Measurements from ENCODE around the gene CRAMP1. TPM values are rescaled to one million over a fixed set of nuclear protein-coding genes. Genes with fewer than 3 reads are reported as not detected.

CRAMP1 gene
- total RNA-seq, 1 experiment from 2014 or later = 28.8 TPM

DNA sequence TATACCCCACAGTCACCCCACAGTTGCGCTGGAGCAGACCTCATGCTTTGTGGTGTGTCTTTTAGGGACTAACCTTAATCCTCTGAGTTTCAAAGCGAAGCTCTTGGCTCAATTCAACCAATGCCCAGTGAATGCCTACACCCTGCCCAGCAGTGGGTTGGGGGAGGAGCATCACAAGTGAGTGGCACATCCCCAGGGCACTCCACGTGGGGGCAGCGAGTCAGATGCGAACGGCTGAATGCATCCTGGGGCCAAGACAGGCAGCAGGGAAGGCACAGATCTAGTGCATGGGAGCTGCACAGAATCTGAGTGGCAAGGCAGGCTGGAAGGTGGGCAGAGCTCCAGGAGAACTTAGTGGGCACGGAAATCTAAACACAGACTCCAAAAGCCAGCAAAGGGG, 39.5 kb upstream of the CRAMP1 start:
- ATAC-seq (no peak), DNase-seq (ENCODE audit: low read depth, low spot score) (no peak)
- Histone ChIP-seq H3K36me3 (ENCODE audit: control insufficient read depth, insufficient read depth, low read length) (no peaks in the 10 kb centered on the region), H3K27me3 (ENCODE audit: control insufficient read depth, insufficient read depth, low read length) (no peaks in the 10 kb centered on the region), H3K27ac (ENCODE audit: low read length) (no peak overlapping the region), H3K4me3 (ENCODE audit: low read depth in 2 of 2, low read length in 2 of 2) (no peak overlapping the region), H3K4me1 (ENCODE audit: control insufficient read depth, insufficient read depth, low read length) (no peaks in the 10 kb centered on the region), H3K9me3 (ENCODE audit: control insufficient read depth, insufficient read depth, low read depth, low read length) (no peaks in the 10 kb centered on the region)
- TF ChIP-seq TCF7L2 (IDR thresholded peaks at IDR 0.05; ENCODE audit: low read depth, low read length) = no peak
- no peak for TF ChIP-seq SIN3A (IDR thresholded peaks at IDR 0.05; ENCODE audit: borderline replicate concordance, insufficient read depth, low read depth, low read length)
- TF ChIP-seq, protein P1, sequence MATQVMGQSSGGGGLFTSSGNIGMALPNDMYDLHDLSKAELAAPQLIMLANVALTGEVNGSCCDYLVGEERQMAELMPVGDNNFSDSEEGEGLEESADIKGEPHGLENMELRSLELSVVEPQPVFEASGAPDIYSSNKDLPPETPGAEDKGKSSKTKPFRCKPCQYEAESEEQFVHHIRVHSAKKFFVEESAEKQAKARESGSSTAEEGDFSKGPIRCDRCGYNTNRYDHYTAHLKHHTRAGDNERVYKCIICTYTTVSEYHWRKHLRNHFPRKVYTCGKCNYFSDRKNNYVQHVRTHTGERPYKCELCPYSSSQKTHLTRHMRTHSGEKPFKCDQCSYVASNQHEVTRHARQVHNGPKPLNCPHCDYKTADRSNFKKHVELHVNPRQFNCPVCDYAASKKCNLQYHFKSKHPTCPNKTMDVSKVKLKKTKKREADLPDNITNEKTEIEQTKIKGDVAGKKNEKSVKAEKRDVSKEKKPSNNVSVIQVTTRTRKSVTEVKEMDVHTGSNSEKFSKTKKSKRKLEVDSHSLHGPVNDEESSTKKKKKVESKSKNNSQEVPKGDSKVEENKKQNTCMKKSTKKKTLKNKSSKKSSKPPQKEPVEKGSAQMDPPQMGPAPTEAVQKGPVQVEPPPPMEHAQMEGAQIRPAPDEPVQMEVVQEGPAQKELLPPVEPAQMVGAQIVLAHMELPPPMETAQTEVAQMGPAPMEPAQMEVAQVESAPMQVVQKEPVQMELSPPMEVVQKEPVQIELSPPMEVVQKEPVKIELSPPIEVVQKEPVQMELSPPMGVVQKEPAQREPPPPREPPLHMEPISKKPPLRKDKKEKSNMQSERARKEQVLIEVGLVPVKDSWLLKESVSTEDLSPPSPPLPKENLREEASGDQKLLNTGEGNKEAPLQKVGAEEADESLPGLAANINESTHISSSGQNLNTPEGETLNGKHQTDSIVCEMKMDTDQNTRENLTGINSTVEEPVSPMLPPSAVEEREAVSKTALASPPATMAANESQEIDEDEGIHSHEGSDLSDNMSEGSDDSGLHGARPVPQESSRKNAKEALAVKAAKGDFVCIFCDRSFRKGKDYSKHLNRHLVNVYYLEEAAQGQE (IDR thresholded peaks at IDR 0.05; ENCODE audit: insufficient read depth in 1 of 2, low read depth in 2 of 2, low read length in 1 of 2) = no peak
- TF ChIP-seq, protein P2, sequence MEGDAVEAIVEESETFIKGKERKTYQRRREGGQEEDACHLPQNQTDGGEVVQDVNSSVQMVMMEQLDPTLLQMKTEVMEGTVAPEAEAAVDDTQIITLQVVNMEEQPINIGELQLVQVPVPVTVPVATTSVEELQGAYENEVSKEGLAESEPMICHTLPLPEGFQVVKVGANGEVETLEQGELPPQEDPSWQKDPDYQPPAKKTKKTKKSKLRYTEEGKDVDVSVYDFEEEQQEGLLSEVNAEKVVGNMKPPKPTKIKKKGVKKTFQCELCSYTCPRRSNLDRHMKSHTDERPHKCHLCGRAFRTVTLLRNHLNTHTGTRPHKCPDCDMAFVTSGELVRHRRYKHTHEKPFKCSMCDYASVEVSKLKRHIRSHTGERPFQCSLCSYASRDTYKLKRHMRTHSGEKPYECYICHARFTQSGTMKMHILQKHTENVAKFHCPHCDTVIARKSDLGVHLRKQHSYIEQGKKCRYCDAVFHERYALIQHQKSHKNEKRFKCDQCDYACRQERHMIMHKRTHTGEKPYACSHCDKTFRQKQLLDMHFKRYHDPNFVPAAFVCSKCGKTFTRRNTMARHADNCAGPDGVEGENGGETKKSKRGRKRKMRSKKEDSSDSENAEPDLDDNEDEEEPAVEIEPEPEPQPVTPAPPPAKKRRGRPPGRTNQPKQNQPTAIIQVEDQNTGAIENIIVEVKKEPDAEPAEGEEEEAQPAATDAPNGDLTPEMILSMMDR (IDR thresholded peaks at IDR 0.05) = no peak
- no peak for TF ChIP-seq POLR2AphosphoS5 (IDR thresholded peaks at IDR 0.05; ENCODE audit: low read depth, low read length)
- ChIA-PET CTCF (no interaction called here), POLR2A (interaction anchor here (0.5 kb wide), 1 partner anchor 10 kb away, joined by 3 read pairs; no protein-coding TSS in a partner anchor)
- in situ Hi-C loops (cut with HindIII; ENCODE audit: low pct_unique_long_range_greater_than_20kb, low sequenced_read_pairs) (no loop called here), intact Hi-C loops (cut with micrococcal nuclease; ENCODE audit: unreplicated experiment) (no loop called here)
- no TSS peak for BruUV-seq (replicated peaks)

DNA sequence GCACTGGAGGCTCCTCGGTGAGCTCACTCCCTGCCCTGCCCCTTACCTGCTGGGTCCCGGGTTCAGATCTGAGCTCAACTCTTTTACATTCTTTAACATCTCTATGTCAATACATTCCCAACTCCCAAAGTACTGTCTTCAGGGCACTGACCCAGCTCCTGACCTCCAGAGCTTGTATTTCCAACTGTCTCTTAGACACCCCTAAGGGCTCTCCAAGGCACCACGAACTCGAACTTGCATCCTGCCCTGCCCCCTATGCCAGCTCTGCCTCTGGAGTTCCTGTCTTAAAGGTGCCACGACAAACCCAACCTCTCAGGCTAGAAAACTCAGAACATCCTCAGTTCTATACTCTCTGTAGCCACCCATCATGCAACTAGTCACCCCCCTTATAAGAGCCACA, 38.9 kb upstream of the CRAMP1 start:
- CTCF ChIA-PET = no interaction called here

More for the DNA sequence above, 38.9 kb upstream of the CRAMP1 start:
- DNase-seq (ENCODE audit: low read depth, low spot score) (no peak), ATAC-seq (no peak)
- Histone ChIP-seq H3K27ac (ENCODE audit: low read length) (no peak overlapping the region), H3K4me3 (ENCODE audit: low read depth in 2 of 2, low read length in 2 of 2) (no peak overlapping the region), H3K36me3 (ENCODE audit: control insufficient read depth, insufficient read depth, low read length) (no peaks in the 10 kb centered on the region), H3K27me3 (ENCODE audit: control insufficient read depth, insufficient read depth, low read length) (no peaks in the 10 kb centered on the region), H3K9me3 (ENCODE audit: control insufficient read depth, insufficient read depth, low read depth, low read length) (no peaks in the 10 kb centered on the region), H3K4me1 (ENCODE audit: control insufficient read depth, insufficient read depth, low read length) (no peaks in the 10 kb centered on the region)
- POLR2A ChIA-PET = no interaction called here
- intact Hi-C loops (cut with micrococcal nuclease; ENCODE audit: unreplicated experiment) (no loop called here), in situ Hi-C loops (cut with HindIII; ENCODE audit: low pct_unique_long_range_greater_than_20kb, low sequenced_read_pairs) (no loop called here)
- TF ChIP-seq, protein P1 (IDR thresholded peaks at IDR 0.05; ENCODE audit: insufficient read depth in 1 of 2, low read depth in 2 of 2, low read length in 1 of 2) = no peak
- TF ChIP-seq POLR2AphosphoS5 (IDR thresholded peaks at IDR 0.05; ENCODE audit: low read depth, low read length) (no peak), SIN3A (IDR thresholded peaks at IDR 0.05; ENCODE audit: borderline replicate concordance, insufficient read depth, low read depth, low read length) (no peak), TCF7L2 (IDR thresholded peaks at IDR 0.05; ENCODE audit: low read depth, low read length) (no peak)
- TF ChIP-seq, protein P2 (IDR thresholded peaks at IDR 0.05) = no peak
- BruUV-seq (replicated peaks) = no TSS peak
